HG03469 (cell line): ENCODE measurements around the gene RHO.
"Not testable (repeated sequence)": the region's sequence is repeated elsewhere in the genome, so short reads cannot be mapped to it uniquely, and the experiment has no call there.

ENCODE experiments used
- ATAC-seq: cut with Tn5 transposase; IDR thresholded peaks from one replicate; pipeline ENCODE4 v1.9.1; 2021; ENCODE audit warnings: mild to moderate bottlenecking, moderate library complexity, moderate number of reproducible peaks; ENCODE audit not compliant: unreplicated experiment

Gene RHO

GRCh38 chr3:129528589-129529100 lies at the start of gene RHO:
Gene RHO (plus strand): TSS chr3:129528639. CDS start chr3:129528734, 95 bp downstream.
- no peak for ATAC-seq

- ATAC-seq, result not testable (repeated sequence)
Measured at GRCh38 chr3:129481225-129481765, 47.1 kb upstream of the RHO start.

GRCh38 chr3:129481766-129482332 lies 46.6 kb upstream of the RHO start:
- ATAC-seq, result no peak

GRCh38 chr3:129482721-129483120 lies 45.7 kb upstream of the RHO start:
- no peak for ATAC-seq

GRCh38 chr3:129483870-129484269 lies 44.6 kb upstream of the RHO start:
- ATAC-seq, result no peak

- ATAC-seq, result not testable (repeated sequence)
Measured at GRCh38 chr3:129485146-129485545, 43.3 kb upstream of the RHO start.

- ATAC-seq, result no peak
Measured at GRCh38 chr3:129485721-129486663, 42.4 kb upstream of the RHO start.

GRCh38 chr3:129486664-129487035 lies 41.8 kb upstream of the RHO start:
- no peak for ATAC-seq

- ATAC-seq, result no peak
Measured at GRCh38 chr3:129487183-129487867, 41.1 kb upstream of the RHO start.

GRCh38 chr3:129487868-129488335 lies 40.5 kb upstream of the RHO start:
- ATAC-seq, result not testable (repeated sequence)

- ATAC-seq, result not testable (repeated sequence)
Measured at GRCh38 chr3:129489258-129489657, 39.2 kb upstream of the RHO start.

- ATAC-seq, result peak; percentile 56
Measured at GRCh38 chr3:129490273-129490675, 38.2 kb upstream of the RHO start.

GRCh38 chr3:129491077-129491476 lies 37.4 kb upstream of the RHO start:
- not testable (repeated sequence) for ATAC-seq

- ATAC-seq, result no peak
Measured at GRCh38 chr3:129491794-129492193, 36.6 kb upstream of the RHO start.

- ATAC-seq, result no peak
Measured at GRCh38 chr3:129492691-129493090, 35.7 kb upstream of the RHO start.

GRCh38 chr3:129493206-129493605 lies 35.2 kb upstream of the RHO start:
- ATAC-seq, result no peak

- not testable (repeated sequence) for ATAC-seq
Measured at GRCh38 chr3:129494499-129494898, 33.9 kb upstream of the RHO start.

- ATAC-seq, result not testable (repeated sequence)
Measured at GRCh38 chr3:129495006-129495639, 33.3 kb upstream of the RHO start.

GRCh38 chr3:129497876-129498275 lies 30.6 kb upstream of the RHO start:
- not testable (repeated sequence) for ATAC-seq
